ENCODE data around the gene OPRL1.

The OPRL1 gene

DNA sequence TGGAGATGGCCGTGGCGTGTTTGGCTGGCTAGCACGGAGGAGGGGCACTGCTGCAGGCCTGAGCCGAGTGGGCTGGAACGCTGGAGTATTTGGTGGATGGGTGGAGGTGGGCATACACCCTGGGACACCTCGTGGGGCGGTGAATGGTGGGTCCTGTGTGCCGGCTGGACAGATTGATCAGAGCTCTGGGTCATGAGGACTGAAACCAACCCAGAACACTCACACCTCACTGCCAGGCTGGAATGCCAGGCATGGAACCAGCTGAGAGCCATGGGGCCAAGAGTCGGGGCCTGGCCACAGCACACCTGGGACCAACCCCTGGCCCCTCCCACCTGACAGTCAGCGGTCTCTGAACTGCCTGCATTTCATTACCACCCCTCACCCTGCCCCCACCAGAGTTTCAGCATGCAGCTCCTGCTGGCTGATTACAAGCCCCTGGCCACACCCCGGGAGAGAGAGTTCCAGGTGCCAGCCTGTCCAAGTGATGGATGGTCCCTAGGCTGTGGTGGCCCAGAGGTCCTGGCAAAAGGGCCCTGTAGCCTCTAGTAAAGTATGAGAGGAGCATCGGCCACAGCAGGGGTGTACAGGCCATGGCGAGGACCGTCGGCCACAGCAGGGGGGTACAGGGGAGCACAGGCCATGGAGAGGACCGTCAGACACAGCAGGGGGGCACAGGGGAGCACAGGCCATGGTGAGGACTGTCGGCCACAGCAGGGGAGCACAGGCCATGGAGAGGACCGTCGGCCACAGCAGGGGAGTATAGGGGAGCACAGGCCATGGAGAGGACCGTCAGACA, 24.2 kb downstream of the OPRL1 start:
- H3K27ac Mint-ChIP-seq = no peak overlapping the region
- H3K4me1 Mint-ChIP-seq (ENCODE audit: low read depth) = peaks cover 25% of the 10 kb centered on the region
- no peaks in the 10 kb centered on the region for H3K36me3 Mint-ChIP-seq (ENCODE audit: low read depth)
- H3K9me3 Mint-ChIP-seq = no peaks in the 10 kb centered on the region
- H3K27me3 Mint-ChIP-seq = peaks cover 20% of the 10 kb centered on the region
- no peak overlapping the region for H3K4me3 Mint-ChIP-seq

DNA sequence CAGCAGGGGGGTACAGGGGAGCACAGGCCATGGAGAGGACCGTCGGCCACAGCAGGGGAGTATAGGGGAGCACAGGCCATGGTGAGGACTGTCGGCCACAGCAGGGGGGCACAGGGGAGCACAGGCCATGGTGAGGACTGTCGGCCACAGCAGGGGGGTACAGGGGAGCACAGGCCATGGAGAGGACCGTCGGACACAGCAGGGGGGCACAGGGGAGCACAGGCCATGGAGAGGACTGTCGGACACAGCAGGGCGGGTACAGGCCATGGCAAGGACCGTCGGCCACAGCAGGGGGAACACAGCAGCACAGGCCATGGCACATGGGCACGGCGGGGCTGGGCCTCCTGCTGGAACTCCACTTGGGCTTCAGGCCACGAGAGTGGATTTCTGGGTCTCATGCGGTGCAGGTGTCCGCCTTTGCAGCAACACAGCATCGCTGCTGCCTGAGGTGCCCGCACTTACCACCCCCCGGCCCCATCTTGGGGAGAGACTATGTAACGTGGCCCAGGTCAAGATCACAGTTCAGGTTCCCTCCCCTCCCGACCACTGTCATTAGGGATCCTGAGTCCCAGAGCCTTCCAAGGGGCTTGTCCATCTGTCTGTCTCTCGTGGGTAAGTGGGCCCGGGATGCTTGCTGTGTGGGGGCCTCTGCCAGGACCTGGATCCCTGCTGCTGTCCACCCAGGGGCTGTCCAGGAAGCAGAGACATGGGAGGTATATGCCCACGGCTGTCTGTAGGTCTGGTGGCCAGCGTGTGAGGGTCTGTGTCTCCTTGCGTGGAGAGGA, 25.0 kb downstream of the OPRL1 start:
- Mint-ChIP-seq H3K4me1 (ENCODE audit: low read depth) (peaks cover 25% of the 10 kb centered on the region), H3K27ac (no peak overlapping the region), H3K9me3 (no peaks in the 10 kb centered on the region), H3K4me3 (no peak overlapping the region), H3K27me3 (peaks cover 20% of the 10 kb centered on the region), H3K36me3 (ENCODE audit: low read depth) (no peaks in the 10 kb centered on the region)

DNA sequence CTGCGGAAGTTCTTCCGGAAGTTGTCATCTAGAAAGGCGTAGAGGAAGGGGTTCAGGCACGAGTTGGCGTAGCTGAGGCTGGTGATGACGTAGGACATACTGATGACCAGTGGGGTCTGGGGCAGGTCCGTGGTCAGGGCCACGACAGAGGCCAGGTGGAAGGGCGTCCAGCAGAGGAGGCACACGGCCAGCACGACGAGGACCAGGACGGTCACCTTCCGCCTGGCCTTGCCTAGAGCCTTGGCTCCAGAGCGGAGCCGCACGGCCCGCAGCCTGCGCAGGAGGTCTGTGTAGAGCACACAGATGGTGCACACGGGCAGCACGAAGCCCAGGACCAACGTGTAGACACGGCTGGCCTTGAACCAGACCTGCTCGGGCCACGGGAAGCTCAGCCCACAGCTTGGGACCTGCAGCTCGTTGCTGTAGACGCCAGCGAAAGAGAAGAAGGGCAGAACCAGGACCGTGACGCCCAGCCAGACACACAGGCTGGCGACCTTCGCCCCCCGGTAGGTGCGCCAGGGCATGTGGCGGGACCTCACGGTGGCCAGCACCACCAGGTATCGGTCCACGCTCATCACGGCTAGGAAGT, 26.1 kb downstream of the OPRL1 start:
- H3K27ac Mint-ChIP-seq = no peak overlapping the region
- peaks cover 19% of the 10 kb centered on the region for H3K4me1 Mint-ChIP-seq (ENCODE audit: low read depth)
- no peaks in the 10 kb centered on the region for H3K9me3 Mint-ChIP-seq
- H3K4me3 Mint-ChIP-seq = no peak overlapping the region
- peaks cover 19% of the 10 kb centered on the region for H3K27me3 Mint-ChIP-seq
- H3K36me3 Mint-ChIP-seq (ENCODE audit: low read depth) = no peaks in the 10 kb centered on the region

DNA sequence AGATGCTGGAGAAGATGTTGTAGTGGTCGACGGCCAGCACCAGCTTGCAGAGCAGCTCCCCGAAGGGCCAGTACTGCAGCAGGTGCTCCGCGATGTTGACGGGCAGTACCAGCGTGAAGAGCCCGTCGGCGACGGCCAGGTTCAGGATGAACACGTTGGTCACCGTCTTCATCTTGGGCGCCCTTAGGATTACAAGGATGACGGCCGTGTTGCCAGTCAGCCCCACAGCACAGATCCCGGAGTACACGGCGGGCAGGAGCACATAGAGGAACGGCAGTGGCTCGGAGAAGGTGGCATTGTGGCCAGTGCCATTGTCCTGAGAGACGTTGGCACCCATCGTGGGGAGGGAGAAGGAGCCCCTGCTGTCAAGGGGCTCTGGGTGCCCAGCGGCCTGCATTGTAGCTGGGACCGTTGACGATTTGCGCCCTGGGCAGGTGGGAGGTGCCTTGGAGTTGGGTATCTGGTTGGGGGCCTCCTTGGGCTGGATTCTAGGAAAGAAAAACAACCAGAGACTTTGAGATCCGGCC, 26.6 kb downstream of the OPRL1 start:
- Mint-ChIP-seq H3K36me3 (ENCODE audit: low read depth) (no peaks in the 10 kb centered on the region), H3K27ac (no peak overlapping the region), H3K4me1 (ENCODE audit: low read depth) (peaks cover 13% of the 10 kb centered on the region), H3K27me3 (peaks cover 14% of the 10 kb centered on the region), H3K9me3 (no peaks in the 10 kb centered on the region), H3K4me3 (no peak overlapping the region)

DNA sequence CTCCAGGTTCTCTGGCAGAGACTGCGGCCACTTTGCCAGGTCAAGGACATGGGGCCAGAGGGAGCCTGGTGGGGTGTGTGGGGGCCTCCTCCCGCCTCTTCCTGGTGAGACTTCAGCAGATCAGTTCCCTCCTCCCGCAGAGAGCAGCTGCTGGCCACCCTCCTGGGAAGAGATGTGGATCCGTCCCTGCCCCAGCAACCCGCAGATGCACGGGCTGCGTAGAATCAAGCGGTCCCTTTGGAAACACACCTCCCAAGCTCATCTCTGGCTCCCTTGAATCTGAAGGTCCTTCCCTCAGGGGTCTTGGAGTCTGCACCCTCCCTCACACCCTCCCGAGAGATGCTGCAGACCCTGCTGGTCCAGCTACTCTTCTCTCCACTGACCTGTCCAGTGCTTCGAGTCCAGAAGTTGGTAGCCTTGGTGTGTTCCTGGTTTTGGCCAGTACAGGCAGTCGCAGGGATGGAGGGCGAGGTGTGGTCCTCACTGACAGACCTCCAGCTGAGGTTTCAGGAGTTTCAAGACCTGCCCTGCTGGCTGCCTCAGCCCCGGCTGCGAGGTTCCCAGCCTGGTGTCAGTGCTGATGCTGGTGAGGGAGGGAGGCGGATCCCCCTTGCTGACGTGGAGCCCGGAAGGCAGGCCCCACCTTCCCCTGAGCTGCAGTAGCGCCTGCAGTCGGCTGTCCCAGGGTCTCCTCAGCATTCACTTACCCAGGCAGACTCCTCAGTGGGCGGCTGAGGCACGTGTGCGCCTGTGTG, 27.3 kb downstream of the OPRL1 start, which contains the start of gene NPBWR2:
NPBWR2 (minus strand) TSS at position 585 of the 755 bp plus-strand sequence. CDS start 734 bp downstream, outside the sequence.
- H3K27ac Mint-ChIP-seq = no peak within 1 kb of the TSS
- H3K9me3 Mint-ChIP-seq = no peaks in the 10 kb centered on the region
- H3K27me3 Mint-ChIP-seq = peaks cover 13% of the 10 kb centered on the region
- peaks cover 13% of the 10 kb centered on the region for H3K4me1 Mint-ChIP-seq (ENCODE audit: low read depth)
- no peaks in the 10 kb centered on the region for H3K36me3 Mint-ChIP-seq (ENCODE audit: low read depth)
- no peak within 1 kb of the TSS for H3K4me3 Mint-ChIP-seq

DNA sequence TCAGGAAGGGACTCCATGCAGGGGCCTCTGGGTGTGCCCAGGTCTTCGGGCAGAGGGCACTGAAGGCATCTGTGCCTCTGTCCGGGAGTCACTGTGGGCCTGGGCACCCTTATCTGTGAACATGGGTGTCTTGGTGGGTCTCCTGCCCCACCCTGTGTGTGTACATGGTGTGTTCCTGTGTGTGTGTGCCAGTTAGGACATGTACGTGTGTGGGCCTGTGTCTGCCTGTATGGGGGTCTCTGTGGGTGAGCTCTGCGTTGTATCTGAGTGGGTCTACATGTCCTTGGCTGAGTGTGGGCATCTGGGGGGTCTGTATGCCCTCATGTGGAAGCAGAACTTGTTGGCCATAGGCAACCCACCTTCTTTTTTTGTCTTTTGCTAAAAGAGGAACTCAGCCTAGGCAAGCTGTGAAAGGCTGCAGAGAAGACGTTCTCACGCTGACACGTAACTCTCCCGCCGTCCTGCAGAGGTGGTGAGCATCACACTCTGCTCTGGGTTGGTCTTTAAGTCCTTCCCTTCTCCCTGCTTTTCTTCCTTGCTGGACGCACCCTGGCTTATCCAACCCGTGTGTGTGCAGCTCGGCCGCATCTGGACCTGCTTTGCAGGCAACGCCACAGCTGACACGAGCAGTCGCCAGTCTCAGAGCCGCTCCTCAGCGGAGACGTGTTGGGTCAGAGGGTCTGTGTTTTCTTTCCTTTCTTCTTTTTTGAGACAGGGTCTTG, 28.0 kb downstream of the OPRL1 start:
- H3K27ac Mint-ChIP-seq = no peak overlapping the region
- H3K27me3 Mint-ChIP-seq = peaks cover 9% of the 10 kb centered on the region
- H3K9me3 Mint-ChIP-seq = no peaks in the 10 kb centered on the region
- no peaks in the 10 kb centered on the region for H3K36me3 Mint-ChIP-seq (ENCODE audit: low read depth)
- H3K4me3 Mint-ChIP-seq = no peak overlapping the region
- peaks cover 13% of the 10 kb centered on the region for H3K4me1 Mint-ChIP-seq (ENCODE audit: low read depth)

DNA sequence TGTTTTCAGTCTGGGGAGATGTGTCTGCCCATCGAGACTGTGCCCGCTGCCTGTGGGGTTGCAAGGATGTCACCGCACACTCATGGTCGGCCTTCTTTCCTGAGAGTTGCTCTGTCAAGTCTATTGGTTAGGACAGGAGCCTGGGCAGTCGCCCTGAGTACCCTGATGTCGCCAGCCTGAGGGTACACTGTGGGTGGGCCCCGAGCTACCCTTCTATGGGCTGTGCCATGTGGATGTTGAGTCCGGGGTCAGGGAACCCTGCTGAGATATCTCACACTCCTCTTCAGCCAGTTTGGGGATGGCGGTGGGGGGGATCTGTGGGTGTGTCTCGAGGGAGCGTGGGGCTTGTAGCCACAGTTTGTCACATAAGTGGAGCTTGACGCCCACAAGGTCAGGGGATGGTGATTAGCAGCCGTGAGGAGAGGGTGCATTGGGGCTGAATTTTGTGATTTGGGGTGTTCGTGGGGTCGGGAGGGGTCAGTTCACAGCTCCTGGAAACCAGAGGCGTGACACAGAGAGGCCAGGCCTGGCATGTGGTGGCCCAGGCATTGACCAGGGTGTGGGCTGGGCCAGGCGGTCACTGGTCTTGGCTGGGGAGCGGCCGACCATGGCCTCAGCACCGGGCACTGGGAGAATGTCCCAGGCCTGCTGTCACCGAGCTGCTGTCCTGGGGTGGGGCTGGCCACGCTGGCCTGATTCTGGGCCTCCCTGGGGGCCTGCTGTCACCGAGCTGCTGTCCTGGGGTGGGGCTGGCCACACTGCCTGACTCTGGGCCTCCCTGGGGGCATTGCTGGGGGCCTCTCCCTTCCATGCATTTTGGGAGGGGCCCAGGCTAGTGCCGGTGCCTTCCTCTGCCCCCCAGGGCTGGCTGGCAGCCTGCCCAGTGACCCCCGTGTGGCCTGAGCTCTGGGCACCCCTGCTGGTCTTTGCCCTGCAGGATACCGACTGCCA, 29.1 kb downstream of the OPRL1 start:
- Mint-ChIP-seq H3K4me3 (no peak overlapping the region), H3K36me3 (ENCODE audit: low read depth) (no peaks in the 10 kb centered on the region), H3K9me3 (no peaks in the 10 kb centered on the region), H3K4me1 (ENCODE audit: low read depth) (peaks cover 13% of the 10 kb centered on the region), H3K27ac (no peak overlapping the region), H3K27me3 (no peaks in the 10 kb centered on the region)

DNA sequence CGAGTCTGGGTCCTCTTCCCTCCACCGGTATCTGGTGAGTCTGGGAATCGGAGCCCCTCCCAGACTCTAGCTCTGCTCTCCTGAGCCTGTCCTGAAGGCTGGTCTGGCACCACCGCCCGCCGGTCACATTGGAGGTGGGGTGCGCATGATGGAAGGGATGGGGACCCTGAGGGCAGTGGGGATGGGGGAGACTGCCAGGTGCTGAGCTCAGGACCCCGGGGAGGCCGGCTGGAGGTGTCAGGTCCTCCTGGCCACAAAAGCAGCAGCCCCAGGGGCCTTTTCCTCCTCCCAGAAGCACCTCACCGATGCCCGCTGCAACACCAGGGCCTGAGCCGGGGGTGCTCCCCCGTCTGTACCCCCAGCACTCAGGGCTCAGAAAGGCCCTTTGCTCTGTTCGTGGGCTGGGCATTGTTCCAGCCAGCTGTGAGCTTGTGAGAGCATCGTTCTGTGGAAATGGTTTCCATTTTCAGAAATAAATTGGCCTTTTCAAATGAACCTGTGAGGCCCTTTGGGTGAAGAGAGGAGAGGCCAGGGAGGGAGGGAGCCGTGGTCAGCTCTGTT, 30.0 kb downstream of the OPRL1 start:
- Mint-ChIP-seq H3K27me3 (no peaks in the 10 kb centered on the region), H3K4me3 (no peak overlapping the region), H3K9me3 (no peaks in the 10 kb centered on the region), H3K4me1 (ENCODE audit: low read depth) (peaks cover 13% of the 10 kb centered on the region), H3K36me3 (ENCODE audit: low read depth) (no peaks in the 10 kb centered on the region), H3K27ac (no peak overlapping the region)

DNA sequence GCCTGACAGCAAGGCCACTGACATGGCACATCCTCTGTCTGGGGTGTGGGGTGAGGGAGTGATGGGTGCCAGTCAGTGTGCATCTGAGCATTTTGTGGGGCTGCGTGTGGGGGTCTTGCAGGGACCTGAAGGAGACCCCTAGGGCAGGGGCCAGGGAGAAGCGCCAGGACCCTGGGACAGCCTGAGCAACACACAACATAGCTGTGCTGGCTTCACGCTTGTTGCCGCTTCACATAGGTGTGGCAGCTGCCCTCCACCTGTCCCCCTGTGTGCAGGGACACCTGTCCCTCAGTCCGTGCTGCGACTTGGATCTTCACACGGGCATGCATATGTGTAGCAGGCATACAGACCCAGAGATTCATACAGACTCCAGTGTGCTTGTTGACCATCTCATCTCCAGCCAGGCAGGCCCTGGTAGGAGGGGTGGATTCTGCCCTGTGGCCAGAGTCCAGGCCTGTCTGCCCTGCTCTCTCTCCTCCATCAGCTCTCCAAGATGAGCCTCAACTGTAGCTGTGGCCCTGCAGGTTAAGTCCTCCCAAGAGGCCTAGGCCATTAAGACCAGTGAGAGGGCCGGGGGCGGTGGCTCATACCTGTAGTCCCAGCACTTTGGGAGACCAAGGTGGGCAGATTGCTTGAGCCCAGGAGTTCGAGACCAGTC, 30.7 kb downstream of the OPRL1 start:
- Mint-ChIP-seq H3K27me3 (no peaks in the 10 kb centered on the region), H3K9me3 (no peaks in the 10 kb centered on the region), H3K27ac (no peak overlapping the region), H3K4me3 (no peak overlapping the region), H3K36me3 (ENCODE audit: low read depth) (no peaks in the 10 kb centered on the region), H3K4me1 (ENCODE audit: low read depth) (peaks cover 13% of the 10 kb centered on the region)

DNA sequence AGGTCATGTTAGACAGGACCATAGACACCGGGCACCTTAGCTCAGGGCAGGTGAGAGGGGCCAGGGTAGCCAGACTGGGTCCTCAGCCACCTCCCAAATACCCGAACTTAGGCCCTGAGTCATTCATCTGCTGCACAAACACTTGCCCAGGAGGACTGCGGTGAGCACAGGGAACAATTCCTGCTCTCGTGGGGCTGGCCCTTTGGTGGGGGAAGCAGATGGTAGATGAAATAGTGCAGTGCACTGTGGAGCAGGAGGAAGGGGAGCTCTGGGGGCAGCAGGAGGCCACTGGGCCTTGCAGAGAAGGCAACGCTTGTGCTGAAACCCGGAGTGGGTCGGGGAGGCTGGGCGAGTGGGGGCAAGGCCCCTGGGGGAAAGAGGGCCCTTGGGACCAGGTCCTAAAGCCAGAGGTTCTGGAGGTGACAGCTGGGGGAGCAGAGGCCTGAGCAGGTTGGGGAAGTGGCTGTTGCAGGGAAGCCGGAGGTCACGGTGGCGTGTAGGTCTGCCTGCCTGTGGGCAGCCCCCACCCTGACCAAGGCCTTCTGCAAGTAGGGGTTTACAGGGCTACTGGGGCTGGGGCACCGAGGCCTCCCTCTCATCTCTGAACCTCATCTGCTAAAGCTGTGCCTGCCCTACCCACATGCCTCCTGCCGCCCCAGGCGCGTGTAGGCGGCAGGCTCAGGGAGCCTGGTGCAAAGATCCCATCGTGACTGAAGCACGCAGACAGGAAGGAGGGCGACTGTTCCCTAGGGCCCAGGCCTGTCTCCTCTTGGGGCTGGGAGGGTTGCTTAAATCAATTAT, 32.2 kb downstream of the OPRL1 start:
- no peaks in the 10 kb centered on the region for H3K27me3 Mint-ChIP-seq

GRCh38 chr20:64112691-64113443, 33.0 kb downstream of the OPRL1 start:
- no peaks in the 10 kb centered on the region for H3K36me3 Mint-ChIP-seq (ENCODE audit: low read depth)
- peaks cover 4% of the 10 kb centered on the region for H3K4me1 Mint-ChIP-seq (ENCODE audit: low read depth)
- H3K27ac Mint-ChIP-seq = no peak overlapping the region
- H3K27me3 Mint-ChIP-seq = no peaks in the 10 kb centered on the region
- no peaks in the 10 kb centered on the region for H3K9me3 Mint-ChIP-seq
- no peak overlapping the region for H3K4me3 Mint-ChIP-seq

More for the DNA sequence above, 32.2 kb downstream of the OPRL1 start:
- Mint-ChIP-seq H3K4me3 (no peak overlapping the region), H3K4me1 (ENCODE audit: low read depth) (peaks cover 9% of the 10 kb centered on the region), H3K9me3 (no peaks in the 10 kb centered on the region), H3K27ac (no peak overlapping the region), H3K36me3 (ENCODE audit: low read depth) (no peaks in the 10 kb centered on the region)

Measured in stimulated activated naive CD8-positive, alpha-beta T cell treated with anti-CD3 and anti-CD28 coated beads, Interleukin-15, Interleukin-2, amounts not matched to agents 100 ng/mL and 50 ng/mL, for 24 hours (primary cell).